SK-N-SH treated with all-trans-retinoic acid at 6 μM for 48 hours (cell line): ENCODE results near the gene RPL23.

Experiments used
- ATAC-seq: fragments of 200-7000 bp; cut with Tn5 transposase; 3 replicates; pipeline ENCODE4 v1.9.1; 2020; ENCODE audit warnings: mild to moderate bottlenecking, moderate library complexity
- ARNTL ChIP-seq: fragments of 450-650 bp; formaldehyde crosslinking; IDR thresholded peaks from 2 replicates; pipeline ENCODE4 v1.5.0; 2020; ENCODE audit warnings: low read depth, mild to moderate bottlenecking, moderate library complexity, borderline replicate concordance
- BACH2 ChIP-seq: fragments of 250-450 bp; sonication (Bioruptor Pico); IDR thresholded peaks from 2 replicates; pipeline ENCODE4 v1.9.0; 2021; ENCODE audit warnings: mild to moderate bottlenecking, borderline replicate concordance
- CSDC2 ChIP-seq: fragments of 250-450 bp; sonication (Bioruptor Pico); IDR thresholded peaks from 2 replicates; pipeline ENCODE4 v1.5.0; 2020; ENCODE audit warnings: mild to moderate bottlenecking, moderate library complexity
- ESRRG ChIP-seq: fragments of 250-450 bp; sonication (Bioruptor Pico); IDR thresholded peaks from 2 replicates; pipeline ENCODE4 v1.6.1; 2021; ENCODE audit warnings: mild to moderate bottlenecking
- GLIS3 ChIP-seq: fragments of 250-450 bp; sonication (Bioruptor Pico); IDR thresholded peaks from 2 replicates; pipeline ENCODE4 v1.5.0; 2020; ENCODE audit warnings: mild to moderate bottlenecking, moderate library complexity
- ISL1 ChIP-seq: fragments of 250-450 bp; sonication (Bioruptor Pico); IDR thresholded peaks from 2 replicates; pipeline ENCODE4 v2.1.2; 2022; ENCODE audit warnings: mild to moderate bottlenecking, moderate library complexity
- OSR1 ChIP-seq: fragments of 250-450 bp; sonication (Bioruptor Pico); IDR thresholded peaks from 2 replicates; pipeline ENCODE4 v1.8.0; 2022; ENCODE audit warnings: moderate library complexity, mild to moderate bottlenecking, inconsistent platforms
- PATZ1 ChIP-seq: fragments of 250-450 bp; sonication (Bioruptor Pico); IDR thresholded peaks from 2 replicates; pipeline ENCODE4 v1.8.0; 2020; ENCODE audit warnings: mild to moderate bottlenecking, moderate library complexity, borderline replicate concordance
- POU6F1 ChIP-seq: fragments of 250-450 bp; sonication (Bioruptor Pico); IDR thresholded peaks from 2 replicates; pipeline ENCODE4 v1.8.0; 2021; ENCODE audit warnings: low read depth, mild to moderate bottlenecking, moderate library complexity, borderline replicate concordance
- PPARA ChIP-seq: fragments of 250-450 bp; sonication (Bioruptor Pico); IDR thresholded peaks from 2 replicates; pipeline ENCODE4 v1.5.0; 2020; ENCODE audit warnings: mild to moderate bottlenecking, borderline replicate concordance
- RARB ChIP-seq: fragments of 250-450 bp; sonication (Bioruptor Pico); IDR thresholded peaks from 2 replicates; pipeline ENCODE4 v1.8.0; 2021; ENCODE audit warnings: mild to moderate bottlenecking, moderate library complexity
- SNAI2 ChIP-seq: fragments of 250-450 bp; sonication (Bioruptor Pico); IDR thresholded peaks from 2 replicates; pipeline ENCODE4 v1.5.0; 2020; ENCODE audit warnings: mild to moderate bottlenecking, moderate library complexity
- TOX ChIP-seq: fragments of 250-450 bp; sonication (Bioruptor Pico); IDR thresholded peaks from 2 replicates; pipeline ENCODE4 v1.8.0; 2021; ENCODE audit warnings: mild to moderate bottlenecking, moderate library complexity, borderline replicate concordance
- TSHZ2 ChIP-seq: fragments of 250-450 bp; sonication (Bioruptor Pico); IDR thresholded peaks from 2 replicates; pipeline ENCODE4 v1.5.0; 2020; ENCODE audit warnings: mild to moderate bottlenecking, moderate library complexity
- ZC3H10 ChIP-seq: fragments of 250-450 bp; sonication (Bioruptor Pico); IDR thresholded peaks from 2 replicates; pipeline ENCODE4 v1.5.1; 2021; ENCODE audit warnings: mild to moderate bottlenecking, moderate library complexity
- ZFP3 ChIP-seq: fragments of 250-450 bp; sonication (Bioruptor Pico); IDR thresholded peaks from 2 replicates; pipeline ENCODE4 v1.5.0; 2020; ENCODE audit warnings: mild to moderate bottlenecking, moderate library complexity
- ZFP30 ChIP-seq: fragments of 450-650 bp; formaldehyde crosslinking; IDR thresholded peaks from 2 replicates; pipeline ENCODE4 v1.5.0; 2022; ENCODE audit warnings: mild to moderate bottlenecking, moderate library complexity
- ZNF565 ChIP-seq: fragments of 450-650 bp; formaldehyde crosslinking; conservative IDR thresholded peaks from 2 replicates; pipeline ENCODE4 v1.5.0; 2020; ENCODE audit warnings: low read depth, mild to moderate bottlenecking, moderate library complexity
- ZNF70 ChIP-seq: fragments of 450-650 bp; formaldehyde crosslinking; IDR thresholded peaks from 2 replicates; pipeline ENCODE4 v1.5.0; 2020; ENCODE audit warnings: mild to moderate bottlenecking, moderate library complexity
- ZNF8 ChIP-seq: fragments of 450-650 bp; formaldehyde crosslinking; IDR thresholded peaks from 2 replicates; pipeline ENCODE4 v1.5.0; 2020; ENCODE audit warnings: mild to moderate bottlenecking, moderate library complexity

Gene RPL23

GRCh38 chr17:38882870-38883269 is 29.3 kb upstream of the RPL23 start:
- TF ChIP-seq ESRRG (CRISPR knock-in tag) (no peak), ZC3H10 (no peak), ZFP30 (CRISPR knock-in tag) (no peak), TOX (CRISPR knock-in tag) (no peak), PPARA (CRISPR knock-in tag) (no peak), ARNTL (CRISPR knock-in tag) (no peak), ZNF8 (CRISPR knock-in tag) (no peak), ZFP3 (CRISPR knock-in tag) (no peak), BACH2 (CRISPR knock-in tag) (no peak), PATZ1 (no peak), ZNF565 (CRISPR knock-in tag) (no peak), GLIS3 (CRISPR knock-in tag) (no peak), SNAI2 (CRISPR knock-in tag) (no peak), POU6F1 (no peak), CSDC2 (CRISPR knock-in tag) (no peak), RARB (no peak), OSR1 (CRISPR knock-in tag) (no peak), TSHZ2 (CRISPR knock-in tag) (no peak), ISL1 (CRISPR knock-in tag) (no peak)

GRCh38 chr17:38881600-38882191 is 28.2 kb upstream of the RPL23 start:
- ATAC-seq = no peak
- TF ChIP-seq ZNF565 (CRISPR knock-in tag) (no peak), OSR1 (CRISPR knock-in tag) (no peak), TOX (CRISPR knock-in tag) (no peak), ZNF70 (CRISPR knock-in tag) (no peak), RARB (no peak), ZC3H10 (no peak), SNAI2 (CRISPR knock-in tag) (no peak), ZNF8 (CRISPR knock-in tag) (no peak), ESRRG (CRISPR knock-in tag) (no peak), PPARA (CRISPR knock-in tag) (no peak)
- TF ChIP-seq, all 23 proteins: peak for 0

More at GRCh38 chr17:38882870-38883269, 29.3 kb upstream of the RPL23 start:
- ATAC-seq = no peak

- peak; percentile 75 for ATAC-seq
Measured at GRCh38 chr17:38879878-38880665, 26.6 kb upstream of the RPL23 start.

GRCh38 chr17:38877130-38877851 is 23.8 kb upstream of the RPL23 start:
- ATAC-seq = no peak
- TF ChIP-seq ZNF70 (CRISPR knock-in tag) (no peak), ZC3H10 (no peak), CSDC2 (CRISPR knock-in tag) (no peak), PPARA (CRISPR knock-in tag) (no peak), SNAI2 (CRISPR knock-in tag) (no peak), GLIS3 (CRISPR knock-in tag) (no peak), OSR1 (CRISPR knock-in tag) (no peak), ISL1 (CRISPR knock-in tag) (no peak), TOX (CRISPR knock-in tag) (no peak), ESRRG (CRISPR knock-in tag) (no peak), POU6F1 (no peak), PATZ1 (no peak), BACH2 (CRISPR knock-in tag) (no peak), ZNF8 (CRISPR knock-in tag) (no peak), ZFP3 (CRISPR knock-in tag) (no peak), ARNTL (CRISPR knock-in tag) (no peak)

More at GRCh38 chr17:38879878-38880665, 26.6 kb upstream of the RPL23 start:
- TF ChIP-seq RARB = no peak
- TF ChIP-seq BACH2 (CRISPR knock-in tag) = no peak
- TF ChIP-seq ZNF70 (CRISPR knock-in tag) = no peak
- TF ChIP-seq ESRRG (CRISPR knock-in tag) = no peak
